Neural crest cell (in vitro differentiated cells): ENCODE data around the gene ZNF460. TPM values are rescaled to one million over a fixed set of nuclear protein-coding genes. Genes with fewer than 3 reads are reported as not detected.

Experiments used
- DNase-seq: peaks from one replicate; pipeline ENCODE4 v3.0.0; 2021; ENCODE audit warnings: low read depth, mixed read lengths, low spot score
- H3K27ac Mint-ChIP-seq: one replicate; pipeline ENCODE4 v1.8.0; 2021; ENCODE audit warnings: mild to moderate bottlenecking, mixed read lengths; ENCODE audit not compliant: unreplicated experiment
- H3K27me3 Mint-ChIP-seq: 2 replicates; pipeline ENCODE4 v1.8.0; 2021; ENCODE audit warnings: low read depth, mild to moderate bottlenecking, mixed read lengths
- H3K36me3 Mint-ChIP-seq: 2 replicates; pipeline ENCODE4 v1.8.0; 2021; ENCODE audit warnings: low read depth, mild to moderate bottlenecking, mixed read lengths
- H3K4me1 Mint-ChIP-seq: 2 replicates; pipeline ENCODE4 v1.8.0; 2021; ENCODE audit warnings: mixed read lengths
- H3K4me3 Mint-ChIP-seq: one replicate; pipeline ENCODE4 v1.8.0; 2021; ENCODE audit warnings: mild to moderate bottlenecking, mixed read lengths
- H3K9me3 Mint-ChIP-seq: 2 replicates; pipeline ENCODE4 v1.8.0; 2021; ENCODE audit warnings: mixed read lengths
- CTCF ChIP-seq: fragments of 200-600 bp; sonication (generic); conservative IDR thresholded peaks from 2 replicates; pipeline ENCODE4 v1.5.0; 2021; ENCODE audit warnings: antibody characterized with exemption, mild to moderate bottlenecking
- total RNA-seq: library from RNA; stranded (reverse); gene quantifications from 2 replicates; pipeline ENCODE4 v1.2.1, GENCODE V29; 2021

ZNF460 gene
- total RNA-seq, 1 donor from 2014 or later = 58.5 TPM

GRCh38 chr19:57314146-57314545 lies 33.9 kb downstream of the ZNF460 start:
- no peak for TF ChIP-seq CTCF
- no peaks in the 10 kb centered on the region for H3K36me3 Mint-ChIP-seq

GRCh38 chr19:57317503-57317902 lies 37.2 kb downstream of the ZNF460 start:
- no peak for TF ChIP-seq CTCF
- Mint-ChIP-seq H3K4me1 (peaks cover 25% of the 10 kb centered on the region), H3K4me3 (no peak overlapping the region), H3K36me3 (no peaks in the 10 kb centered on the region), H3K27ac (no peak overlapping the region), H3K27me3 (peaks cover 58% of the 10 kb centered on the region), H3K9me3 (no peaks in the 10 kb centered on the region)
- DNase-seq = no peak

More at GRCh38 chr19:57314146-57314545, 33.9 kb downstream of the ZNF460 start:
- Mint-ChIP-seq H3K4me1 (no peaks in the 10 kb centered on the region), H3K4me3 (no peak overlapping the region), H3K27me3 (peaks cover 71% of the 10 kb centered on the region), H3K27ac (no peak overlapping the region), H3K9me3 (no peaks in the 10 kb centered on the region)
- DNase-seq = no peak

- DNase-seq = no peak
- no peaks in the 10 kb centered on the region for H3K9me3 Mint-ChIP-seq
- H3K36me3 Mint-ChIP-seq = no peaks in the 10 kb centered on the region
- H3K27ac Mint-ChIP-seq = peak overlapping the region; percentile 98
- H3K27me3 Mint-ChIP-seq = peaks cover 34% of the 10 kb centered on the region
- H3K4me1 Mint-ChIP-seq = peaks cover 29% of the 10 kb centered on the region
- peak overlapping the region; percentile 96 for H3K4me3 Mint-ChIP-seq
- no peak for TF ChIP-seq CTCF
Observed at GRCh38 chr19:57319869-57320179, 39.5 kb downstream of the ZNF460 start.

GRCh38 chr19:57320180-57321084 lies 40.1 kb downstream of the ZNF460 start, which contains the start of gene ZNF543:
Gene ZNF543 (plus strand): TSS chr19:57320472. CDS start chr19:57320854, 382 bp downstream.
- H3K4me1 Mint-ChIP-seq = peaks cover 29% of the 10 kb centered on the region
- no peak for TF ChIP-seq CTCF
- H3K4me3 Mint-ChIP-seq = peak within 1 kb of the TSS; percentile 96
- peak; percentile 90 for DNase-seq
- no peaks in the 10 kb centered on the region for H3K9me3 Mint-ChIP-seq
- H3K27me3 Mint-ChIP-seq = peaks cover 28% of the 10 kb centered on the region
- H3K36me3 Mint-ChIP-seq = no peaks in the 10 kb centered on the region
- peak within 1 kb of the TSS; percentile 98 for H3K27ac Mint-ChIP-seq

GRCh38 chr19:57321116-57321515 lies 40.8 kb downstream of the ZNF460 start:
- Mint-ChIP-seq H3K4me1 (peaks cover 29% of the 10 kb centered on the region), H3K9me3 (no peaks in the 10 kb centered on the region), H3K27me3 (peaks cover 22% of the 10 kb centered on the region), H3K36me3 (peaks cover 3% of the 10 kb centered on the region), H3K27ac (peak overlapping the region; percentile 98), H3K4me3 (peak overlapping the region; percentile 96)
- DNase-seq = no peak
- no peak for TF ChIP-seq CTCF
